NT2/D1 (cell line): ENCODE results near the gene RTKN.
A peak's percentile ranks its signal among the peaks of the same experiment; 100 is the strongest.
"Not testable (repeated sequence)": the region's sequence is repeated elsewhere in the genome, so short reads cannot be mapped to it uniquely, and the experiment has no call there.

Experiments used
- DNase-seq: peaks from one replicate; pipeline ENCODE4 v3.0.0-alpha.2; 2011; ENCODE audit warnings: low read depth, low spot score
- H3K27me3 ChIP-seq: 2 replicates; pipeline ENCODE4 v1.6.0; 2011; ENCODE audit warnings: mild to moderate bottlenecking; ENCODE audit not compliant: insufficient read length, insufficient read depth
- H3K36me3 ChIP-seq: 2 replicates; pipeline ENCODE4 v1.6.1; 2011; ENCODE audit warnings: mild to moderate bottlenecking, low read length, mixed read lengths; ENCODE audit not compliant: insufficient read depth, insufficient read length
- H3K4me1 ChIP-seq: 2 replicates; pipeline ENCODE4 v1.5.1; 2011; ENCODE audit not compliant: insufficient read depth, insufficient read length
- H3K4me3 ChIP-seq: 2 replicates; pipeline ENCODE4 v1.5.1; 2011; ENCODE audit warnings: low read depth; ENCODE audit not compliant: insufficient read length
- H3K9ac ChIP-seq: 2 replicates; pipeline ENCODE4 v1.6.0; 2011; ENCODE audit warnings: low read depth; ENCODE audit not compliant: insufficient read length
- H3K9me3 ChIP-seq: 2 replicates; pipeline ENCODE4 v1.5.1; 2011; ENCODE audit warnings: mild to moderate bottlenecking, low read length; ENCODE audit not compliant: insufficient read depth
- SUZ12 ChIP-seq: IDR thresholded peaks from 2 replicates; pipeline ENCODE4 v1.6.1; 2011; ENCODE audit not compliant: insufficient read length, insufficient read depth; ENCODE audit errors: extremely low read depth
- YY1 ChIP-seq: IDR thresholded peaks from 2 replicates; pipeline ENCODE4 v1.6.1; 2011; ENCODE audit not compliant: insufficient read length, insufficient read depth
- ZNF274 ChIP-seq: IDR thresholded peaks from 2 replicates; pipeline ENCODE4 v1.6.1; 2011; ENCODE audit warnings: mild to moderate bottlenecking, low read depth, low read length

Gene RTKN

GRCh38 chr2:74424139-74424992 is 17.4 kb downstream of the RTKN start:
- peaks cover 2% of the 10 kb centered on the region for H3K4me1 ChIP-seq
- no peak overlapping the region for H3K9ac ChIP-seq
- no peak overlapping the region for H3K4me3 ChIP-seq
- no peaks in the 10 kb centered on the region for H3K9me3 ChIP-seq
- no peak for DNase-seq
- TF ChIP-seq YY1 = no peak
- no peak for TF ChIP-seq SUZ12
- no peak for TF ChIP-seq ZNF274
- peaks cover 17% of the 10 kb centered on the region for H3K27me3 ChIP-seq
- H3K36me3 ChIP-seq = peaks cover 48% of the 10 kb centered on the region

DNA sequence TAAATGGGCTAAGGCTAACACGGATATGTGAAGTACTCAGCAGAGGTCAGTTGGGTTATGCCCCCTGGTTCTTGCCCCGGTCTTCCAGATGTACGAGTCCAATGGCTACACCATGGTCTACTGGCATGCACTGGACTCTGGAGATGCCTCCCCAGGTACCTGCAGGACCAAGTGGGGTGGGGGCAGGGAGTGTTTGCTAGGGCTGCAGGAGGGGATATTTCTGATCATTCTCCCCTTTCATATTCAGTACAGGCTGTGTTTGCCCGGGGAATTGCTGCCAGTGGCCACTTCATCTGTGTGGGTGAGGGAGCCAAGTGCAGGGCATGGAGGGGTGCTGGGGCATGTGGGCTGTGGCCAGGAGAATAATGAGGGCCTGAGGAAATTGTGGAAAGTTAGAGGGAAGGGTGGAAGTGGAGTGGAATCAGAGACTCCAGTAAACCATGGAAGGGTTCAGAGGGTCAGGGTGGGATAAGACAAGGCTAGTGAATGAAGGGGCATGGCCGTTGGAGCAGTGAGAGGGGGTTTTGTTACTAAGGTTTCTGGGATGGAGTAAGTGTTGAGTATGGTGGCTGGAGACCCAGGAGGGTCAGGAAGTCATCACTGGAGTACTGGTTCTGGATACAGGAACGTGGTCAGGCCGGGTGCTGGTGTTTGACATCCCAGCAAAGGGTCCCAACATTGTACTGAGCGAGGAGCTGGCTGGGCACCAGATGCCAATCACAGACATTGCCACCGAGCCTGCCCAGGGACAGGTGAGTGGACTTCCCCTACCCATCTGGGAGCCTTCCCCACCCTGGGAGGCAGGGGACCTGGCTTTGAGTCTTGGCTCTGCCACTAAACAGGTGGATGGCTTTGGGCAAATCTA is 18.3 kb downstream of the RTKN start:
- Histone ChIP-seq H3K27me3 (peaks cover 19% of the 10 kb centered on the region), H3K4me1 (peaks cover 2% of the 10 kb centered on the region), H3K9me3 (no peaks in the 10 kb centered on the region), H3K9ac (no peak overlapping the region), H3K4me3 (no peak overlapping the region), H3K36me3 (peaks cover 39% of the 10 kb centered on the region)
- no peak for DNase-seq
- TF ChIP-seq YY1 (no peak), ZNF274 (no peak), SUZ12 (no peak)

- peaks cover 4% of the 10 kb centered on the region for H3K4me1 ChIP-seq
- no peak for TF ChIP-seq YY1
- TF ChIP-seq ZNF274 = no peak
- TF ChIP-seq SUZ12 = no peak
- DNase-seq = peak; percentile 89
These were observed 20.4 kb downstream of the RTKN start, which contains the start of the genes C2orf81 and WDR54 for GRCh38 chr2:74421221-74421870. TSS of gene C2orf81 (minus strand) at chr2:74421619. CDS start at chr2:74421560, 59 bp downstream. TSS of gene WDR54 (plus strand) at chr2:74421730. CDS start at chr2:74422154, 424 bp downstream.

DNA sequence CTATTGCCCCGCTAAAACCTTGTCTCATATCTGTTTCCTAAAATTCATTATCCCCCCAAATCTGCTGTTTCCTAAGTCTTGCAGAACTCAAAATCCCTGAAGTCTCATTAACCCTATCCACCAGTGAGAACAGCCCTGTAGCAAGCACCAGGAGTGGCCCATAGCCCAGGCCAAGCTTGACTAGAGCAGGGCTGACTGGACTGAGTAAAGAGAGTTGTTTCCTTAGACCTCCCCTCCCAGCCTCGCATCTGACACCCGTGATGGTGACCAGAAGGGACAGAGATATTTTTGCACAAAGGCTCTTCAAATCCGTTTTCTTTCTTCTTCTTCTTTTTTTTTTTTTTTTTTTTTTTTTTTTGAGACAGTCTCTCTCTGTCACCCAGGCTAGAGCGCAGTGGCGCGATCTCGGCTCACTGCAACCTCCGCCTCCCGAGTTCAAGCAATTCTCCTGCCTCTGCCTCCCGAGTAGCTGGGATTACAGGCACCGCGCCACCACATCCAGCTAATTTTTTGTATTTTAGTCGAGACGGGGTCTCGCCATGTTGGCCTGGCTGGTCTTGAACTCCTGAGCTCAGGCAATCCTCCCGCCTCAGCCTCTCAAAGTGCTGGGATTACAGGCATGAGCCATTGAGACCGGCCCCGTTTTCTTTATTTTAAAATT is 21.2 kb downstream of the RTKN start:
- H3K9ac ChIP-seq, H3K9me3 ChIP-seq, H3K4me1 ChIP-seq, DNase-seq, H3K4me3 ChIP-seq: not testable (repeated sequence)
- Histone ChIP-seq H3K36me3 (peaks cover 11% of the 10 kb centered on the region), H3K27me3 (peaks cover 19% of the 10 kb centered on the region)

More at GRCh38 chr2:74421221-74421870, 20.4 kb downstream of the RTKN start, which contains the start of the genes C2orf81 and WDR54:
- Histone ChIP-seq H3K36me3 (peaks cover 19% of the 10 kb centered on the region), H3K9ac (peak within 1 kb of the TSS; percentile 90), H3K27me3 (peaks cover 19% of the 10 kb centered on the region), H3K4me3 (peak within 1 kb of the TSS; percentile 80), H3K9me3 (no peaks in the 10 kb centered on the region)

- Histone ChIP-seq H3K4me3 (no peak overlapping the region), H3K4me1 (peaks cover 12% of the 10 kb centered on the region), H3K36me3 (peaks cover 6% of the 10 kb centered on the region), H3K9me3 (no peaks in the 10 kb centered on the region), H3K9ac (no peak overlapping the region), H3K27me3 (peaks cover 19% of the 10 kb centered on the region)
- DNase-seq = no peak
- no peak for TF ChIP-seq YY1
- no peak for TF ChIP-seq SUZ12
- TF ChIP-seq ZNF274 = no peak
These were observed 21.7 kb downstream of the RTKN start for GRCh38 chr2:74420006-74420405.

GRCh38 chr2:74419345-74419744 is 22.4 kb downstream of the RTKN start:
- no peak overlapping the region for H3K9ac ChIP-seq

More at GRCh38 chr2:74419345-74419744, 22.4 kb downstream of the RTKN start:
- H3K9me3 ChIP-seq = no peaks in the 10 kb centered on the region
- H3K27me3 ChIP-seq = peaks cover 19% of the 10 kb centered on the region
- TF ChIP-seq YY1 (no peak), ZNF274 (no peak), SUZ12 (no peak)
- H3K4me1 ChIP-seq = peaks cover 14% of the 10 kb centered on the region
- DNase-seq = no peak
- no peak overlapping the region for H3K4me3 ChIP-seq
- H3K36me3 ChIP-seq = no peaks in the 10 kb centered on the region
